HG03521 (cell line): ENCODE results near the gene CYSRT1.

ENCODE experiments used
- ATAC-seq: cut with Tn5 transposase; IDR thresholded peaks from one replicate; pipeline ENCODE4 v1.9.1; 2021; ENCODE audit warnings: mild to moderate bottlenecking, moderate library complexity; ENCODE audit not compliant: unreplicated experiment

CYSRT1 gene

GRCh38 chr9:137189297-137190295 lies 35.4 kb upstream of the CYSRT1 start:
- ATAC-seq, result no peak

DNA sequence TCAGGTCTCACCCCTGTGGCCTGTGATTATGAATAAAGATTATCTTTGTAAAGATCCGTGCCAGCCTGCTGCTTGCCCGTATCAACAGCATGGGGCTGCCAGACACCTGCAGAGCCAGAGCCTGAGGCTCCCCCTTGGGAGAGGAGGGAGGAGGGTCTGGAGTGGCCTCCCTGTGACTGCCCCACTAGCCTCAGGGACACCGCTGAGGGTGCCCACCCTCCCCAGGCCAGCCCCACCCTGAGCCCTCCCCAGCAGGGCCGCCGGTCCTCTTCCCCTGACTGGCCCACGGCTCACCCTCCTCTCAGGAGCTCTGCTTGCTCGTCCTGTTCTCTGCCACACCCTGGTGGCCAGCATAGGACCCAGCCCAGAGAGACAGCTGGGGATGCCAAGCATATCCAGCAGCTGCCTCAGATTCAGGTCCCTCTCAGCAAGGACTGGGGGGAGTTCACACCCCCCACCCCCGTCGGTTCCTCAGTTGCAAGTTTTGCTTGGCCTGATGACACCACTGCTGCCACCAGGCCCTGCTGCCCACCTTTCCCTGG lies 34.6 kb upstream of the CYSRT1 start:
- ATAC-seq, result no peak

GRCh38 chr9:137191245-137191644 lies 33.7 kb upstream of the CYSRT1 start:
- ATAC-seq, result no peak

DNA sequence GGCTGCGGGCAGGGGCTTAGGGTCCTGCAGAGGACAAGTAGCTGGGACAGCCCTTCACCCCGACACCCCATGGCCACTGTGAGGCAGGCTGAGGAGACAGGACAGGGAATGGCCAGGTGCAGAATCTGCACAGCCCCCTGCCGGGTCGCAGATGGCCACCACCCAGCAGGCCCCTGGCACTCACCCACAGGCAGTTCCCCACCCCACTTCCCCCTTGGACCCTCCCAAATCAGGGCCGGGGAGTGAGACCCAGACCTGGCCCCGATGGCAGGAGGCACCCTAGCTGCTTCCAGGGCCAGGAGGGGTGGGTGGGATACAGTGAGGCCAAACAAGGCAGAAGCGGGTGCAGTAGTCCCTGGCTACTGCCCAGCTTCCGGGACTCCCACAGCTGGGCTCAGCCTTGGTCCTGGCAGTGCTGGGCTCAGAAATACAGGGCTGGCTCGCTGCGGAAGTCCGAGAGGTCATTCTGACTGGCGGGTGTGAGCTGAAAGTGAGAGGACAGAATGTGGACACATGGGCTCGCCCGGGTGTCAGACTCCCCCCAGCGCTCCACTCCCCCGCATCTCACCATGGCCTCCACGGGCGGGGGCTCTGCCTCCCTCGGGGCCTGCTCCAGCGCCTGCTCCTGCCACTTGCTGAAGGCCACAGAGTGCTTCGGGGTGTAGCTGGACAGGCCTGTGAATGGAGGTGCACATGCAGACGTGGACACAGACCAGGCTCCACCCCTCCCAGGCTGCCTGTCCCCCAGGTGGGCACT lies 33.1 kb upstream of the CYSRT1 start:
- no peak for ATAC-seq

DNA sequence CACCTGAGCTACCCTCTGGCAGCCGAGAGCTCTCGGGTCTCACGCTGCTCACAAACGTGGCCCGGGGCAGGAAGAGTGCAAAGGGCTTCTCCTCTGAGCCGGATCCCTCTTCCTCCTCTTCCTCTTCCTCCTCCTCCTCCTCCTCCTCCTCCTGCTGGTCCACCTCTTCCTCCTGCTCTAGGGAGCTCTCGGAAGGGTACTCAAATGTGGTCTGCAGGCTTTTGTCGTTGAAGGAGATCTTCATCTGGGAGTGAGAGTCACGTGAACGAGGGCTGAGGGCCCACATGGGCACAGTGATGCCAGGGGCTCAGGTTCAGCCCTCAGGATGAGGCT lies 32.6 kb upstream of the CYSRT1 start:
- no peak for ATAC-seq

DNA sequence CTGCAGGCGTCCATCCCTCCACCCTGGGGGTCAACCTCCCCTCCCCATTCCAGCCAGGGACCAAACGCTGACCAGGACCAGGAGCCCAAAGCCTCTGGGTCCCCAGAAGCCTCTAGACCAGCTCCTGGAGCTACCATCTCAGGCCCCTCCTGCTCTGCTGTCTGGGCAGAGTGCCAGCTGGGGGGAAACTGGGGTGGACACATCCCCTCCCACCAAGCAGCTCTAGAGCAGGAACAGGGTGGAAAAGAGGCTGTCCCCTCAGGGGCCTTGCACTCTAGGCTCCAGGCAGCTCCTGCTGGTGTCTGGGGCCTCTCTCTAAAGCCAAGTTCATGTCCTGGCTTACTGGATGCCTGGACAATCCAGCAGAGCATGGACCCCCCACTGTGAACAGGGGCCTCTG lies 32.1 kb upstream of the CYSRT1 start:
- ATAC-seq, result no peak

- no peak for ATAC-seq
Measured at GRCh38 chr9:137193771-137194170, 31.2 kb upstream of the CYSRT1 start.

DNA sequence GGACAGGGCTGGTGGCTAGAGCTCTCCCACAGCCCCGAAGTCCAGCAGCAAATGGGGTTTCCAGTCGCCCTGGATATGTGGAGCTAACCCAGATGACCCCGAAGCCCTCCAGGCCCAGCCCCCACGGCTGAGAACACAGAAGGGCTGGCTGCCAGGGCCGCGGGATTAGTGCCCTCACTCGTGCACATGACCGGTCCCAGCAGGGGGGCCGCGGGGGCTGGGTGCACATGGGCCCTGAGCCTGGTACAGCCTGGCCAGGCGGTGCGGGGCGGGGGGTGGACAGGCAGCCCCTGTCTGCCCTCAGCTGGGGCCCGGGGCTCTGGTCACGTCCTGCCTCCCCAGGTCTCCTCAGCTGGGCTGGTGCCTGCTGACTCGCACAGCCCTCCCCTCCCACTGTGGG lies 30.6 kb upstream of the CYSRT1 start:
- no peak for ATAC-seq

DNA sequence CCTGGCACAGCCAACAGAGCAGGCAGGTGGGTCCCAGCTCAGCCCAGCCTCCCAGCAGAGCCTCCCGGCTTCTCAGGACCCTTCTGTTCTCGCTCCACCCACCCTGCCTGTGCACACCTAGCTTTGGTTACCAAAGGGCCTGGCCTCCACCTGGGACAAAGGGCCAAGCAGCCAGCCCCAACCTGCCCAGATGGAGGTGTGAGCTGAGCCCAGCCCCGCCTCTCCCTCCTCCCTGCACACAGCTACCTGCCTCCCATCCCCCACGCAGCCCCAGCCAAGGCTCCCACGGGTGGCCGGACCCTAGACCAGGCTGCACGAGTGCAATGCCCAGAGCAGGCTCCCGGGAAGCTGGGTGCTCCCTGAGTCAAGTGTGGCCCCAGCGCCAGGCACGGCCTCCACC lies 30.1 kb upstream of the CYSRT1 start:
- no peak for ATAC-seq

- ATAC-seq, result no peak
Measured at GRCh38 chr9:137195525-137196220, 29.3 kb upstream of the CYSRT1 start.

DNA sequence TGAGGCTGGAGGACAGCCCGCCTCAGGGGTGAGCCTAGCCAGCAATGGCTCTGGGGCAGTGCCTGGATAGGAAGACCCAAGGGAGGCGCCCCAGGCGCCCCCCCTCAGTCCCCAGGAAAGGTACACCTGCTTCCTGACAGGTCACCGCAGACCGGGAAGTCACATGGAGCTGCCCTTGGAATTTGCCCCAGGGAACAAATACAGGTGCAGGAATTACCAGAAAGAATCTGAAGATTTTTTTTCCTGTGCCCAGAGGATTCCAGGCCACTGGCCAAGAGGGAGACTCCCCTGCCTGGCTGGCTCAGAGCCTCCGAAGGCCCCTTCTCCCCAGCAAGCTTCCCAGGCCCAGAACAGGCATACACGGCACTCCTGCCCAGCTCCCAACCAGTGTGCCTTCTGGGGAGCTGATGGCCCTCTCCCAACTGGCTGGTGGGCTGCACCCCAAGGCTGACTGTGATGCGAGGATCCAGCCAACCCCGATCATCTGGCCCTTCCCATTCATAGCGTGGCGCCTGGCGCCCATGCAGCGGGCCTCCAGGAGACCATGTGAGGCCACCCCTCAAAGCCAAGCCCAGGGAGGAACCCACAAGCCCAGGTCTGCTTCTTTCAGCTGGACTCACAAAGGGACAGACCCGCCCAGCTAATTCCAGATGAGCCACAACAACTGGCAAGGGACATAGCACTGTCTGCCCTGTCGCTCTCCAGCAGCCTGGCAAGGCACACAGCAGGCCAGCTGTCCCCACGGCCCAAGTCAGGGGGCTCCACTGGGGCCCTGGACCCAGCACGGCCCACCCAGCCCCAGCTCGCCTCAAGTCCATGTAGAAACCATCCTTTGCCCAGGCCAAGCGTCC lies 26.7 kb upstream of the CYSRT1 start:
- ATAC-seq, result no peak

DNA sequence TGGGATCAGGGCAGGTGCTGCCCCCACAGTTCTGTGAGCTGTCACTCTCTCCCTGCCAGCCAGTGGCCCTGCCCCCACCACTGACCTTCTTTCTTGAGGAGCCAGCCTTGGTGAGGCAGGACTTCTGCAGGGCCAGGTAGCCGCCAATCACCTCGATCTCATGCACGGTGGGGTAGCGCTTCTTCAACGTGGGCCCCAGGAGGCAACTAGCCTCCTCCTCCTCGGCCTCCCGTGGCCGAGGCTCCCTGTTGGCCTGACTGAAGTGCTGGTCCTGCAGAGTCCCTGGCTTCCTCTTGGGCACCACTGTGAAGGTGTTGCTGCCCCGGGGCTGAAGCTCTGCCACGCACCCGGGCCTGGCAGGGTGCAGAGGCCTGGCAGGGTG lies 26.1 kb upstream of the CYSRT1 start:
- no peak for ATAC-seq

GRCh38 chr9:137199411-137200121 lies 25.4 kb upstream of the CYSRT1 start:
- no peak for ATAC-seq

DNA sequence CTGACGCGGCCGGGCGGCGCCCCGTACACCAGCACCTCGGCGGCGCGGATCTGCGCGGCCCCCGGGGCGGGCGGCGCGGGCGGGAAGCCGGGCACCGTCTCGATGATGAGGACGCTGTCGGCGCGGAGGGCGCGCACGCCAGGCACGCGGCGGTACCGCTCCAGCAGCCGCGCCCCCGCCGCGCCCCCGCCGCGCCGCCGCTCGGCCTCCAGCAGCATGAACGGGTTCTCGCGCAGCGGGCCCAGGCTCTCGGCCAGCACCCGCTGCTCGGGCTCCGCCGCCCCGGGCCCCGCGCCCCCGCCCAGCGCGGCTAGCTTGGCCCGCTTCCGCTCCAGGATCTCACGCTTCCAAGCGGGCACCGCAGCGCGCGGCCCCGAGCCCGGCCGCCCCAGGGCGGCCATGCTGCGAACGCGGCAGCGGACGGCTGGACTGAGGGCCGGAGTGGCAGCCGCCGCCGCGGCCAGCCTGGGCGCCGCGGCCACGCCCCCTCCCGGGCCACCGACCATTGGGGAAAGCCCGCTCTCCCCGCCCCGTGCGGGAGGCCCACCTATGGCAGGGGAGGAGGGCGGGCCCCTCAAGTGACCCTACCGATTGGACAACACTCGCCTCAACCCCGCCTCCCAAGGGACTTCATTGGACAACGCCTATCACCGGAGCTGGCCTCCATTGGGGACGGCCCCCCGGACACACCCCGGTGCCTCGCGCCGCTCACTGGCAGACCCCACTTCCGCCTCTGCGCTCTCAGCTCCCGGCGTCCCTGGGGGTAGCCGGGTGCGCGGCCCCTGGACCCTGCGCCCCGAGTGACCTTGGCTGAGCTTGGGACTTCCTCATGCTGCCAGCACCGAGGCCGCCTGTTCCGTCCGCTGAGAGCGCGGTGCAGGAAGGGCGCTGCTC lies 24.4 kb upstream of the CYSRT1 start, which contains the start of gene TPRN:
TPRN (minus strand) TSS at position 431 of the 894 bp plus-strand sequence; CDS start at position 401, 30 bp downstream.
- ATAC-seq, result peak; percentile 87

- no peak for ATAC-seq
Measured at GRCh38 chr9:137201205-137201868, 23.6 kb upstream of the CYSRT1 start.

- no peak for ATAC-seq
Measured at GRCh38 chr9:137202966-137203365, 22.0 kb upstream of the CYSRT1 start.

DNA sequence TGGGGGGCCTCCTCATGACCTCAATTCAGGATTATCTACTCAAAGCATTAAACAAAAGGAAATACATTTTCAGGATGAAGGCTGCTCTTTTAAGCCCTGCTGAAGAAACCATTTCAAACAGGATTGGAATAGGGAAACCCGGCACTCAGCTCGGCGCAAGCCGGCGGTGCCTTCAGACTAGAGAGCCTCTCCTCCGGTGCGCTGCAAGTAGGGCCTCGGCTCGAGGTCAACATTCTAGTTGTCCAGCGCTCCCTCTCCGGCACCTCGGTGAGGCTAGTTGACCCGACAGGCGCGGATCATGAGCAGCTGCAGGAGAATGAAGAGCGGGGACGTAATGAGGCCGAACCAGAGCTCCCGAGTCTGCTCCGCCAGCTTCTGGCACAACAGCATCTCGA lies 20.2 kb upstream of the CYSRT1 start:
- ATAC-seq, result no peak
